PC-3 (cell line): Measurements from ENCODE around the gene PRXL2B.

Source experiments
- EZH2 ChIP-seq: fragments of 300-600 bp; sonication (generic); IDR thresholded peaks from one replicate; pipeline ENCODE4 v1.6.1; 2017; ENCODE audit warnings: antibody characterized with exemption, mild to moderate bottlenecking, low read length; ENCODE audit not compliant: unreplicated experiment
- EZH2phosphoT487 ChIP-seq: fragments of 300-600 bp; sonication (generic); IDR thresholded peaks from 2 replicates; pipeline ENCODE4 v1.6.1; 2018; ENCODE audit warnings: mild to moderate bottlenecking, antibody characterized with exemption, low read length, borderline replicate concordance
- TF ChIP-seq, protein P1 (sequence below): fragments of 300-600 bp; sonication (generic); conservative IDR thresholded peaks from 2 replicates; pipeline ENCODE4 v1.5.1; 2017; ENCODE audit warnings: antibody characterized with exemption, low read depth, mild to moderate bottlenecking, low read length

GRCh38 chr1:2606396-2606880 lies 19.9 kb downstream of the PRXL2B start:
- TF ChIP-seq, protein P1, sequence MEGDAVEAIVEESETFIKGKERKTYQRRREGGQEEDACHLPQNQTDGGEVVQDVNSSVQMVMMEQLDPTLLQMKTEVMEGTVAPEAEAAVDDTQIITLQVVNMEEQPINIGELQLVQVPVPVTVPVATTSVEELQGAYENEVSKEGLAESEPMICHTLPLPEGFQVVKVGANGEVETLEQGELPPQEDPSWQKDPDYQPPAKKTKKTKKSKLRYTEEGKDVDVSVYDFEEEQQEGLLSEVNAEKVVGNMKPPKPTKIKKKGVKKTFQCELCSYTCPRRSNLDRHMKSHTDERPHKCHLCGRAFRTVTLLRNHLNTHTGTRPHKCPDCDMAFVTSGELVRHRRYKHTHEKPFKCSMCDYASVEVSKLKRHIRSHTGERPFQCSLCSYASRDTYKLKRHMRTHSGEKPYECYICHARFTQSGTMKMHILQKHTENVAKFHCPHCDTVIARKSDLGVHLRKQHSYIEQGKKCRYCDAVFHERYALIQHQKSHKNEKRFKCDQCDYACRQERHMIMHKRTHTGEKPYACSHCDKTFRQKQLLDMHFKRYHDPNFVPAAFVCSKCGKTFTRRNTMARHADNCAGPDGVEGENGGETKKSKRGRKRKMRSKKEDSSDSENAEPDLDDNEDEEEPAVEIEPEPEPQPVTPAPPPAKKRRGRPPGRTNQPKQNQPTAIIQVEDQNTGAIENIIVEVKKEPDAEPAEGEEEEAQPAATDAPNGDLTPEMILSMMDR = no peak
- TF ChIP-seq EZH2phosphoT487 = no peak
- no peak for TF ChIP-seq EZH2
